Brain microvascular endothelial cell (primary cell): ENCODE data around the gene HOXA2.

Experiments
- DNase-seq: peaks from one replicate; pipeline ENCODE4 v3.0.0-alpha.2; 2020
- H3K27ac ChIP-seq: fragments of 250-450 bp; sonication (Bioruptor Pico); 2 replicates; pipeline ENCODE4 v1.5.1; 2020; ENCODE audit warnings: mild to moderate bottlenecking, moderate library complexity
- H3K27me3 ChIP-seq: fragments of 250-450 bp; sonication (Bioruptor Pico); replicated peaks from 2 replicates; pipeline ENCODE4 v1.5.1; 2020; ENCODE audit warnings: mild to moderate bottlenecking
- H3K36me3 ChIP-seq: fragments of 250-450 bp; sonication (Bioruptor Pico); replicated peaks from 2 replicates; pipeline ENCODE4 v1.5.1; 2020; ENCODE audit warnings: mild to moderate bottlenecking
- H3K4me3 ChIP-seq: 2 replicates; pipeline ENCODE4 v1.5.1; 2011; ENCODE audit warnings: low read depth, mild to moderate bottlenecking, control low read depth, low read length, moderate library complexity
- in situ Hi-C: cut with HindIII; loops from 2 replicates; pipeline ENCODE4 v1.10.0; 2017; ENCODE audit warnings: low sequenced_read_pairs, low pct_ligation_motif_present
- TF ChIP-seq, protein P1 (sequence below): IDR thresholded peaks from 2 replicates; pipeline ENCODE4 v1.5.1; 2011; ENCODE audit warnings: low read depth, mild to moderate bottlenecking, moderate library complexity, low read length, control low read depth, inconsistent platforms; ENCODE audit errors: missing control alignments

The HOXA2 gene

DNA sequence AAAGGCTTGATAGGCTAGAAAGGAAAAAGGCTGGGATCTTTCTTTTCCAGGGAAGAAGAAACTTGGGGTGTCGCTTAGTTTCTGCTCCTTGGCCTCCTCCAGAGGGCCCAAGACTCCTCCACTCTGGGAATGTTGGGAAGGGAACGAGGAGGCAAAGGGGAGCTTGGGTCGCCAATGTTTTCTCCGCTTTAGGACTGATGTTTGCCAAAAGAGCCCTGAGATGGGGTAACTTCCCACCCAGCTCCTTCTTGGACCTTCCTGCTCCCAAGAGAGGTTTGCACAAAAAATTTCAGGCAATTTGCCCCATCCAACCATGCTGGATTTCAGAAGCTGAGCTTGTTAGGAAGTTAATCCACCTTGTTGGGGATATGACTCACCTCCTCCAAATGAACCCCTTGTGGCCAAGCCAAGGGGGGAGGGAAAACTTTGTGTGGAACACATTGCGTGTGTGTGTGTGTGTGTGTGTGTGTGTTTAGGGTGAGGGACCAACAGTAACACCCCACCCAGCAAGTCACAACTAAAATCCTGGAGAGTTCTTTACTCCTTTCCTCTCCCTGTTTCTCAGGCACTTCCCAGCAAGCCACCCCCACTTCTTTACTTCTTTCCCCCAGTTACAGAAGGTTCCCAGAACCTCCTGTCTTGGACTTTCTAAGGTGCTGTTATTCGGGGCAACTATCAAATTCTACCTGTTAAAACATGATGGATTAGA is 8.7 kb upstream of the HOXA2 start:
- H3K27me3 ChIP-seq: peaks cover 91% of the 10 kb centered on the region
- in situ Hi-C loops: no loop called here
- no peaks in the 10 kb centered on the region for H3K36me3 ChIP-seq
- H3K27ac ChIP-seq: no peak overlapping the region
- H3K4me3 ChIP-seq: peak overlapping the region; percentile 30
- TF ChIP-seq, protein P1, sequence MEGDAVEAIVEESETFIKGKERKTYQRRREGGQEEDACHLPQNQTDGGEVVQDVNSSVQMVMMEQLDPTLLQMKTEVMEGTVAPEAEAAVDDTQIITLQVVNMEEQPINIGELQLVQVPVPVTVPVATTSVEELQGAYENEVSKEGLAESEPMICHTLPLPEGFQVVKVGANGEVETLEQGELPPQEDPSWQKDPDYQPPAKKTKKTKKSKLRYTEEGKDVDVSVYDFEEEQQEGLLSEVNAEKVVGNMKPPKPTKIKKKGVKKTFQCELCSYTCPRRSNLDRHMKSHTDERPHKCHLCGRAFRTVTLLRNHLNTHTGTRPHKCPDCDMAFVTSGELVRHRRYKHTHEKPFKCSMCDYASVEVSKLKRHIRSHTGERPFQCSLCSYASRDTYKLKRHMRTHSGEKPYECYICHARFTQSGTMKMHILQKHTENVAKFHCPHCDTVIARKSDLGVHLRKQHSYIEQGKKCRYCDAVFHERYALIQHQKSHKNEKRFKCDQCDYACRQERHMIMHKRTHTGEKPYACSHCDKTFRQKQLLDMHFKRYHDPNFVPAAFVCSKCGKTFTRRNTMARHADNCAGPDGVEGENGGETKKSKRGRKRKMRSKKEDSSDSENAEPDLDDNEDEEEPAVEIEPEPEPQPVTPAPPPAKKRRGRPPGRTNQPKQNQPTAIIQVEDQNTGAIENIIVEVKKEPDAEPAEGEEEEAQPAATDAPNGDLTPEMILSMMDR: no peak
- DNase-seq: no peak

DNA sequence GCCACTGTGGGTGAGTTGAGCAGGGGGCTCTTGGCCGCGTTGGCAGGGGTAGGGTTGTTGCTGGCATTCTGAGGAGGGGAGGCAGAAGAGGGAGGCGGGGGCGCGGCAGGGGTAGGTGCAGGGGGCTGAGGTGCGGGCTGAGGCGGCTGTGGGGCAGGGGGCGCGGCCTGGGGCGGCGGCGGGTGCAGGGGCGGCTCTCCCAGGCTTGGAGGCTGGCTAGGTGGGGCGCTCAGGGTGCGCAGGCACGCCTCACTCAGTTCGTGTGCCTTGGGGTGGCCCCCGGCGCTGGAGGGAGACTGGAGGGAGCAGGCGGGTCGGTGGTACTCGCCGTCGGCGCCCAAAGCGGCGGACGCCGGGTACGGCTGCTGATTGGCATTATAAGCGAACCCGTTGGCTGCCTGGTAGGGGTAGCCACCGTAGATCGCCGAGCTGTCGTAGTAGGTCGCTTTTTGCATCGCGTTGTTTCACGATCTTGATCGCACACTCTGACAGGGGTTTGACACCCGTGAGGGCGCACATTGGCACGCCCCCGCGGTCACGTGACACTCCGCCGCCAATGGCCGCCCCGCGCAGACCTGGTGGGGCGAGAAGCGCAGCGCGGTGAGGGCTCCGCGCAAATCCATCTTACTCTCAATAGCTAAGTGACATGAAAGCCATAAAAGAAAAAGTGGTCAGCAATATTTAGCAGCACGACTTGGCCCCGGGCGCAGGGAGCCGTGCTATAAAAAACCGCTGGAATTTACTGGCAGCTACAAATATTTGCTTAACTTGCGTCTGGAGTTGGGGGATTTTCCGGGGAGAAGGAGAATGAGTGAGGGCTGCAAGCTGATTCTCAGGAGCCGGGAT is 7.9 kb upstream of the HOXA2 start:
- peak overlapping the region; percentile 30 for H3K4me3 ChIP-seq
- in situ Hi-C loops: no loop called here
- peaks cover 91% of the 10 kb centered on the region for H3K27me3 ChIP-seq
- DNase-seq: no peak
- H3K36me3 ChIP-seq: no peaks in the 10 kb centered on the region
- H3K27ac ChIP-seq: no peak overlapping the region
- TF ChIP-seq, protein P1: no peak

DNA sequence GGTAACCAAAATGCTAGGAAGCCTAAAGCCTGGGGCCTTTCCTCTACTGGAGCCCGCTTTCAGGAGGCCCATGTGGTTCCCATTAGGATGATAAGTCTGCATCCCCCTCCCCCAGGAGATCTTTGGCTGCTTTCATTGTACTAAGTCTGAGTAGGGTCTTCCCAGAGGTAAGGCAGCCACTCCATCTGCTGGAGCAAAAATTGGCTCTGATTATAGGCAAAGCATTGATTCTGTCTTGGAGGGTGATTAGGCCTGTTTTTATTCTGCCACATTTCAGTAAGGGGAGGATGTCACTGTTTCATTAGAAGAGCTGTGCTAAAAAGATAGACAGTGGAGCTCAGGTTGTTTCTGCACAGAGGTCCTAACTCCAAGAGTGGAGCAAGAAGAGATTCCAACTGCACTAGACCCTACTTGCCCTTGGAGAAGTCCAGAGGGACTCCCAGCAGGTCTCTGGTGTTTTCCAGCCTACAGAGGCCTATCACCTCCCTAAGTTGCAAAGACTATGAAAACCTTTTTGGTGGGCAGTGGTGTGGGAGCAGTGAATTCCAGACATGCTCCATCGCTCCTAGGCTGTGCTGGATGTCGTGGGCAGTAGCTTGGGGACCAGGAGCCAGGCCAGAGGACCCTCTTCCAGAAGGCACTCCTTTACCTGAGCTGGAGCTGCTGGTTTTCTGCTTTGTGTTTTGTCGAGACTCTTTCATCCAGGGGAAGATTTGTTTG is 7.1 kb upstream of the HOXA2 start:
- in situ Hi-C loops: no loop called here
- no peak overlapping the region for H3K4me3 ChIP-seq
- no peak for DNase-seq
- H3K27ac ChIP-seq: no peak overlapping the region
- TF ChIP-seq, protein P1: no peak
- H3K36me3 ChIP-seq: no peaks in the 10 kb centered on the region
- peaks cover 92% of the 10 kb centered on the region for H3K27me3 ChIP-seq

GRCh38 chr7:27108390-27109127 is 6.1 kb upstream of the HOXA2 start:
- TF ChIP-seq, protein P1: no peak
- no peak for DNase-seq
- Histone ChIP-seq H3K27me3 (peaks cover 98% of the 10 kb centered on the region), H3K4me3 (peak overlapping the region; percentile 15), H3K36me3 (no peaks in the 10 kb centered on the region), H3K27ac (no peak overlapping the region)
- in situ Hi-C loops: no loop called here

DNA sequence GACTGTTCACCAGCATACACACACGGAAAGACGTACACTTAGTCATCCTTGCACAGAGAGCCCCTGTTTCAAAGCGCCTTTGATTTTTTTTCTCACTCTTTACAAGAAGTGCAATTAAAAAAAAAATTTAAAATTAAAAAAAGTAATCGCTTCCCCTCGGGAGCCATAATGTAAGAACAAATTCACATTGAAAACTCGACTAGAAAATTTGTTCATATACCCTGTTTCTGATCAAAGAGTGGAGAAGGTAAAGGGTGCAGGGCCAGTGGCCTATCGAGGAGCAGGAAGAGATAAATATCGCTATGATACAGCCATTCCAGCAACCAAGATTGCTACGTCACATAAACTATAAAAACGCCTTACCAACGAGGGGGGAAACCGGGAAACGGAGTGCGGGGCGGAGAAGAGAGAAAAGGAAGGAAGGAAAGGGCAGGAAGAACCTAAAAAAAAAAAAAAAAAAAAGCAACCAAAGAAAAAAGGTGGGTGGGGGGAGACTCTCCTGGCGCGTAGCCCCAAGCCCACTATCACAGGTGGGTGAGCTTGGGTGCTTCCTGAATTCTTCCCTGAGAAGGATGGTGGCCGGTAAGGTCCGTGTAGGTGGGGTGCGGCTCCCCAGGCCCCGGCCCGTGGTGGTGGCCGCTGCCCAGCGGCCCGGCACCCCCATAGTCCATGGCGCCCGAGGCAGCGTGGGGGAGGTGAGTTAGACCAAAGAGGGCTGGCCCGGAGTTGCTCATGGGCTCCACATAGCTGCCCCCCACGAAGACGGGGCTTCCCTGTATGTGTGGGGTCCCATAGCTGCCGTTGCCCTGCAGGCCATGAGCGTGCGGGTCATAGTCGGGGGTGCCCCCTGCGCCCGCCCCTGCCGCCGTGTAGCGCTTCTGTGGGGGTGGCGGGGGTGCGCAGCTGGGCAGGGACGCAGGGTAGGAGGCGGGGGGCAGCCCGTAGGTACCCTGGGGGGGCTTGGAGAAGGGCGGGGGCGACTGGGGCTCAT is 5.2 kb upstream of the HOXA2 start:
- Histone ChIP-seq H3K27ac (no peak overlapping the region), H3K4me3 (peak overlapping the region; percentile 26), H3K27me3 (peaks cover 98% of the 10 kb centered on the region), H3K36me3 (no peaks in the 10 kb centered on the region)
- no peak for DNase-seq
- TF ChIP-seq, protein P1: no peak
- in situ Hi-C loops: no loop called here
